Kidney glomerular epithelial cell (primary cell): Measurements from ENCODE around the gene SHISA8.
"Not testable (repeated sequence)": the region's sequence is repeated elsewhere in the genome, so short reads cannot be mapped to it uniquely, and the experiment has no call there.

ENCODE experiments used
- DNase-seq: peaks from one replicate; lab custom pipeline; 2025; lab: John Stamatoyannopoulos, UW

Gene SHISA8

DNA sequence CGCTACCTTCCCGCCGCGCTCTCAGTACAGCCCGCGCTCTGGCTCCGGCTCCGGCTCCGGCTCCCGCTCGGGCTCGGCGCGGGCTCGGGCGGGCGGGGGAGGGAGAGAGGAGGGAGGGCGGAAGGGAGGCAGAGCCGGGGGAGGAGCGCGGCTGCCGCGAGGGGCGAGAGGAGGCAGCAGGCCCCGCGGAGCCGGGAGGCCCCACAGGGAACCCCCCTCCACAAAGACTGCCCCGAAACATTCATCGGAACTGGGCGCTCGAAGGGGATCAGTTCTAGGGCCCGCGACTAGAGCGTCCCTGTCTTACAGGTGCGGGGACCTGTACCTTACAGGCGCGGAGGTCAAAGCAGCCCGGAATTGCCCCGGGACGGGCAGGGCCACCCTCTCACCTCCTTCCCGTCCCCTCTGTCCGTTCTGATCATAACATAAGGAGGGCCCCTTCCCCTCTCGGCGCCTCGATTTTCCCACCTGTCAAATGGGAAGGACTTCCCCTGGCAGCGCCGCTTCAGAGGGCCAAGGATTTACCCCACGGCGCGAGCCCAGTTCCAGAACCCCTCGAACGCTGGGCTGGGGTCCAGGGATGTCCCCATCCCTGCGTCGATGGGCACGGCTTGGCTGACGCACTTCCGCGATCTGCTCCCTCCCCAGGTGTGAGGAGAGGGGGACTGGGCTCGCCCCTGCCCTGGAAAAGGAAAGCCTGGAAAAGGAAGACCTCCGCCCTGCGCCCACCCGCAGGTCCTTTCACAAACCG, at the start of gene SHISA8:
Gene SHISA8 (minus strand): TSS at position 40 of the 751 bp plus-strand sequence. CDS start 407 bp downstream, outside the sequence.
- no peak for DNase-seq

DNA sequence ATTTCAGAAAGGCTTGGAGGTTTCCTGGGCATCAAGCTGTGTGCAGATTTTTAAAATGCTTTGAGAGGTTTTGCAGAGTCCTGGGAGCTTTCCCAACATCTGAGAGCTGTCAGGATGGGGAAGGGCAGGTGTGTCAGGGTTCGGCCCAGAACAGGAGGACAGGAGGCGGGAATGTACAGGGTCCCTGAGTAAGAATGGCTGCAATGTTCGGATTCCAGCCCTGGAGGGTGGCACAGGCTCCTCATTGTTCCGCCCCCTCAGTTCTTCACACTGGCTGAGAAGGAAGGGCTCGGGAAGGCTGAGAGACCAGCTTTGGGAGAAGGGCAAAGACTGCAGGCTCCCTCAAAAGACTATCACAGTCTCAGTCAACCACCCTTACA, 49.2 kb upstream of the SHISA8 start:
- DNase-seq = no peak

DNA sequence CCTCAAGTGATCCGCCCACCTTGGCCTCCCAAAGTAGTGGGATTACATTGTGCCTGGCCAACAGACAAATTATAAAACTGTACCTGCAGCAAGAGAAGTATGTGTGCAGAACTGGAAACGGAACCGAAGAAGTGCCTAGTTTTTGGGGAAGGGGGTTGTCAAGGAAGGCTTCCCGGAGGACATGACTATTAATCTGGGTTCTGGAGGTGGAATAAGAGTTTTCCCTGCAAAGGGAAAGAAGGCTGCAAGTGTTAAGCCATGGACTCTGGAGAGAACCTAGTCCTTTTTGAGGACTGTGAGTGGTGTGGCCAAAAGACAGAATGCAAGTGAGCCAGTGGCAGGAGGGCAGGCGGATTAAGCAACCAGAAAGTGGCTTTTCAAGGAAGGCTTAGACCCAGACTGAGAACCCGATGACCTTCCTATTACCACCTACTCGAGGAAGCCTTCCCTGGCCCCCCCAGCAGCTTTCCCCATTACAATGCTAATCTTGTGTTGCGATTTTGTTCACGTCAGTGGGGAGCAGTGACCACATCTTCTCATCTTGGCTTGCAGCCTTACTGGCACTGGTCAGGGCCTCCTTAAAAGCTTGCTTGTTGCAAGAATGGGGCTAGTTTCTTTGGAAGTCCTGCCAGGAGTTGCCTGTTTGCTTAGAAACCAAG, 48.7 kb upstream of the SHISA8 start:
- DNase-seq = no peak

DNA sequence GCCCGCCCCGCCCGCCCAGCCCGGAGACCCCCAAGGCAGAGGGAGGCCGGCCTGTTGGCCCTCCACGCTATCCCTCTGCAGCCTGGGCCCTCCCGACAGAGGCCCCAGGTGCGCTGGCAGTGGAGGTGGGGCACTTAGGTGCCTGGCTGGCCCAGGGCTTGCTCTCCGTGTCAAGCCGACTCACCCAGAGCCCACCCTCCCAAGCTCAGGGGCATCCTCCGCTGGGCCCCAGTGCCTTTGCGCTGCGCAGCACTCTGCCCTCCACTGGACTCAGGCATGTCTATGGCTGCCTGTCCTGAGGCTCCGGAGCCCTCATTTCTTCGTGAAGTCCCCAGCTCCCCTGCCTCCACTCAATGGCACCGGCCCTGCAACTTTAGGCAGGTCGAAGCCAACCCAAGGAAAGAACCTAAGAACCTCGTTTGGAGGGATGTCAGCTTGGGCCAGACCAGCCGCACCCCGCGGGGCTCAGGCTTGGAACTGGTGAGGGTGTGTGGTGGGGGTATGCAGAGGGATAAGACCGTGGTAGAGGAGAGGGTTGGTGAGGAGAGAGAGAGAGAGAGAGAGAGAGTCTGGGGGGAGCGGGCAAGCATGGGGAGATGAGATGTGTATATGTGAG, 43.2 kb upstream of the SHISA8 start:
- DNase-seq = no peak

DNA sequence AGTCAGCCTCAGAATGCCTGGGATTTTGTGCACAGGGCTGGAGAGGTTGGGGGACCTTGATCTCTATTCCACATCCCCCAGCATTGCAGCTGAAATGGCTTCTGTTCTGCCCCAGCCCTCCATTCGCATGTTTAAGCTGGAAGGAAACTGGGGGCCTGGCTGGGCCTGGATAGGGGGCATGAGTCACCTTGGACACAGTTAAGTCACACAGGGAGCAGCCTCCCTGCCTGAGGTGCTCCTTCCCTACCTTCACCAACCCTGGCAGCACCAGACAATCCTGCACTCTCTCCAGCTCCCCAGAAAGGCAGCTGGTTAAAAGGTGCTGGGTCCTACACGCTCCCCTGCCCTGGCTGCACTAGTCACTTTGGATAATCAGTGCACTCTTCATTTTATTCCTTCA, 37.8 kb upstream of the SHISA8 start:
- DNase-seq = no peak

DNA sequence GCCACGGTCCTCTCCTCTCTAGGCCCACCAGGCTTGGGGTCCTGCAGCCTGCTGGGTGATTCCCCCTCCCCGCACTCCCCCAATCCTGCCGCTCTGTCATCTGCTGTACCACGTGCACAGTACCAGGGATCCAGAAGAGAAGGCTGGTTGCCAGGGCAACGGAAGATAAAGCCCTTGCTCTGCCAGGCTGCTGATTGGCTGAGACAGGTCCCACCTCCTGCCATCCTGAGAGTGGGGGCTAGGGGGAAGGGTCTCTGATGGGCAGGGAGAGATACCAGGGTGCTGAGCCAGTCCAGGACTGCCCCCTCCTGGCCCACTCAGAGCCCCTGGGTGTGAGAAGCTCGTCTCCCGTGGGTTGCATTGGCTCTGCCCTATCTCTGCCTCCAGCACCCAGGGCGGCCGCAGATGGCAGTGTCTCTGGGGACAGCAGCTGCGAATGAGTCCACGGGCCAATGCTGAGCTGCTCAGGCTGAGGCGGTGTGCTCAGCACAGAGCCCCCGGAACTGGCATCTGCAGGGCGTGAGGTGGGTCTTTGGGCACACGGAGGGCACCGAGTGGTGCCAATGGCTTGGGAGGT, 37.1 kb upstream of the SHISA8 start, which contains the start of gene SMIM45:
Gene SMIM45 (plus strand): TSS at position 253 of the 577 bp plus-strand sequence.
- DNase-seq = no peak

DNA sequence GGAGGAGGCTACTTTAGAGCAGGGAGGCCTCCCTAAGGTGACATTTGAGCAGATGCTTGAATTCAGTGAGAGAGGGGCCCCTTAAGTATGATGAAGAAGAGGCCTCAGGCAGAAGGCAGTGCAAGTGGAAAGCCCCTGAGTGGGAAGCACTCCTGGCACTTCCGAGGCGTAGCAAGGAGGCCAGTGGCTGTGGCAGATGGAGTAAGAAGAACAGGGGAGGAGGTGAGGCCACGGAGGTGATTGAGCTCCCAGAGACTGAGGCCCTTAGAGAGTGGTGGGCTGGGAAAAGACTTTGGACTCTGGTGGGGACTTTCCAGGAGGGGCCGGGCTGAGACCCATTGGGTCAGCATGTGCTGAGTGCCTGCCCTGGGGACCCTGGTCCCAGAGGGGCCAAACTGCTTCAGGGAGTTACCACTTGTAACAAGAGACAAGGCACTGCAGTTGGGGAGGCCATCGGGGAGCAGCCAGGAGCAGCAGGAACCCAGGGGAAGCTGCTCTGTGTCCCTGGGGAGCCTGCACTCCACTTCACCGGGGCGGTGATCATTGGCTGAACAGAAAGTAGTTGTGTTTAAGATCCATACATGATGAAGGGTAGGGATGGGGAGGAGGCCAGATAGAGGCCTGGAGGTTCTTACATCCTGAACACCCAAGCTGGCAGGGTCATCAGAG, 34.6 kb upstream of the SHISA8 start:
- DNase-seq = no peak

DNA sequence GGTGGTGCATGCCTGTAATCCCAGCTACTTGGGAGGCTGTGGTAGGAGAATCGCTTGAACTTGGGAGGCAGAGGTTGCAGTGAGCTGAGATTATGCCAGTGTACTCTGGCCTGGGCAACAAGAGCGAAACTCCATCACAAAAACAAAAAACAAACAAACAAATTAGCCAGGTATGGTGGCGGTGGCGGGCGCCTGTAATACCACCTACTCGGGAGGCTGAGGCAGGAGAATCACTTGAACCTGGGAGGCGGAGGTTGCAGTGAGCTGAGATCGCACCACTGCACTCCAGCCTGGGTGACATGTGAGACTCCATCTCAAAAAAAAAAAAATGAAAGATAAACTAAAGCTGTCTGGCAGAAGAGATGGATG, 34.0 kb upstream of the SHISA8 start:
- DNase-seq = not testable (repeated sequence)

DNA sequence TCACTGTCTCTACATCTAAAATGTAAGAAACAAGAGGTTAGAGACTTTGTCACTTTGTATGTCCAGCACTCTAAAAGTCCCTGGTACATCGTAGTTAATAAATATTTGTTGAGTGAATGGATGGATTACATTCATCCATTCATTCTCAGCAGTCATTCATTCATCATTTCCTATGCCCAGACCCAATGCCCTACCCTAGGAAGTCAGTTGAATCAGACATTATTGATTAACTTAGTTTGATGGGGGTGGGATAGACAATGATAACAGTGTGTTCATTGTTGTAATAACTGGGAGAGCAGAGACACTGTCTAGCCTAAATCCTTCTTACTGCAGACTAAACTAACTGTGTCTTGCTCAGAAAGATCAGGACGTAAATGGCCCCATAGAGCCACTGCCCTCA, 33.3 kb upstream of the SHISA8 start:
- no peak for DNase-seq

DNA sequence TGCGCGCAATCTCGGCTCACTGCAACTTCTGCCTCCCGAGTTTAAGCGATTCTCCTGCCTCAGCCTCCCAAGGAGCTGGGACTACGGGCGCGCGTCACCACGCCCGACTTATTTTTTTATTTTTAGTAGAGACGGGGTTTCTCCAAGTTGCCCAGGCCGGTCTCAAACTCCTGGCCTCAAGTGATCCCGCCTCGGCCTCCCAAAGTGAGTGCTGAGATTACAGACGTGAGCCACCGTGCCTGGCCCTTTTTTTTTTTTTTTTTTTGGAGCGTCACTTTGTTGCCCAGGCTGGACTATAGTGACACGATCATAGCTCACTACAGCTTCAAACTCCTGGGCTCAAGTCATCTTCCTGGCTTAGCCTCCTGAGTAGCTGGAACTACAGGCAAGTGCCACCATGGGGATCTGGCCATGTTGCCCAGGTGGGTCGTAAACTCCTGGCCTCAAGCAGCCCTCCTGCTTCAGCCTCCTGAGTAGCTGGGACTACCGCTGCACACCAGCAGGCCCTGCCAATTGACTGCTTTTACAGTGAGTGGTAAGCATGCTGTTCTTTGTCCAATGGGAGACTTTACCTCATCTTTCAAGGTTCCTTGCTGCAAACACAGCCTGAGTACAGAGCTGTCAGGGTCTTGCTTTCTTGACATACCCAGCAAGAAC, 32.7 kb upstream of the SHISA8 start:
- no peak for DNase-seq

DNA sequence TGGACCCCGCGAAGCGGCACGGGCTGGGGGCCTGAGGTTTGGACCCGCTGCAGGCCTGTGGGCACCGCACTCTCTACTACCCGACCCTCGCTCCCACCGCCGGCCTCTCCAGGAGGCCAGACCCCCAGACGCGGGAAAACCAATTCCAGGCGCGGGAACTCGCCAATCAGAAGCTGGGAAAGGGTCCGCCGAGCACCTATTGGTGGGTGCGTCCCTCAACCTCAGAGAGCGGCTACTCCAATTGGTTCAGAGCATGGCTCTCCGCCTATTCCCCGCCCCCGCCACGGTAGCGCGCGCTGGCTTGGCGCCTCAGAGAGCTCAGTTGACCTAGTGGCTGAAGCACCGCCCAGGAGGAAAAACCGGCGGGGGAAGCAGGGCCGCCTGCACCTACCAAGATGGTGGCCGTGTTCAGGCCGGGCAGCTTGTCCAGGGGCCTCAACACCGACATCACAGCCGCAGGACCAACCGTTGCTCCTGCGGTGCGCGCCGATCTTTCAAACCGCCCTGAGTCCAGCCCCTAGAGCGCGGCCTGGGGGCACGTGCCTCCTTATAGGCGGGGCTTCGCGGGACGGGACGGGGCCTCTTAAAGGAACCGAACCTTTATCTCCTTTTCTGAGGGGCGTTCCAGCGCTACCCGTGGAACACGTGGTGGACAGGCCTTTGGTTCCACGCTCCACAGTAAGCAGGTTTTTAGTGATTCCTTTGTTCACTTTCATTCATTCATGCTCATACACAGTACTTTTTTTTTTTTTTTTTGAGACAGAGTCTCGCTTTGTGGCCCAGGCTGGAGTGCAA, 32.0 kb upstream of the SHISA8 start, which contains the start of gene CENPM:
Gene CENPM (minus strand): TSS at position 524 of the 795 bp plus-strand sequence. CDS start 76 bp downstream, at position 448.
- peak; percentile 89 for DNase-seq

DNA sequence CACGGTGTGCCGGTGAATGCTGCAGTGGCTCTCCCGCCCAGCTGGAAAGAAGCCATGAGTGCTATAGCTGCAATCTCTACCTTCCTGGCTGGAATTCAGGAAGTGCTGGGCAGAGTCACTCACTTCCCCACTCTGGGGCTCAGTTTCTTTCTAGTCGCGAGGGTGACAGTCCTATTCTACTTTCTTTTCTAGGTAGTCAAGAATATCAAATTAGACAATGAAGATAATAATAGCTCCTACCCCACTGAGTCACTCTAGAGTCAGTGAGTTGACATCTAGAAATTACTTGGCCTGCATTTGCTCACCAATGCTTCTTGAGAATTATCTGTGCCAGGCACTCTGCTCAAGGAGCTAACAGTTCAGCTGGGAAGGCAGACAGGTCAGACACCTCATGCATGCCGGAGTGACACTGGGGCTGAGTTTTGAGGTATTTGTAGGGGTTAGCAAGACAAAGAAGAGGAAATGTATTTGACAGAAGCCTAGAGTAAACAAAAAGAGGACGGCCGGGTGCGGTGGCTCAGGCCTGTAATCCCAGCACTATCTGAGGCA, 28.9 kb upstream of the SHISA8 start:
- no peak for DNase-seq

DNA sequence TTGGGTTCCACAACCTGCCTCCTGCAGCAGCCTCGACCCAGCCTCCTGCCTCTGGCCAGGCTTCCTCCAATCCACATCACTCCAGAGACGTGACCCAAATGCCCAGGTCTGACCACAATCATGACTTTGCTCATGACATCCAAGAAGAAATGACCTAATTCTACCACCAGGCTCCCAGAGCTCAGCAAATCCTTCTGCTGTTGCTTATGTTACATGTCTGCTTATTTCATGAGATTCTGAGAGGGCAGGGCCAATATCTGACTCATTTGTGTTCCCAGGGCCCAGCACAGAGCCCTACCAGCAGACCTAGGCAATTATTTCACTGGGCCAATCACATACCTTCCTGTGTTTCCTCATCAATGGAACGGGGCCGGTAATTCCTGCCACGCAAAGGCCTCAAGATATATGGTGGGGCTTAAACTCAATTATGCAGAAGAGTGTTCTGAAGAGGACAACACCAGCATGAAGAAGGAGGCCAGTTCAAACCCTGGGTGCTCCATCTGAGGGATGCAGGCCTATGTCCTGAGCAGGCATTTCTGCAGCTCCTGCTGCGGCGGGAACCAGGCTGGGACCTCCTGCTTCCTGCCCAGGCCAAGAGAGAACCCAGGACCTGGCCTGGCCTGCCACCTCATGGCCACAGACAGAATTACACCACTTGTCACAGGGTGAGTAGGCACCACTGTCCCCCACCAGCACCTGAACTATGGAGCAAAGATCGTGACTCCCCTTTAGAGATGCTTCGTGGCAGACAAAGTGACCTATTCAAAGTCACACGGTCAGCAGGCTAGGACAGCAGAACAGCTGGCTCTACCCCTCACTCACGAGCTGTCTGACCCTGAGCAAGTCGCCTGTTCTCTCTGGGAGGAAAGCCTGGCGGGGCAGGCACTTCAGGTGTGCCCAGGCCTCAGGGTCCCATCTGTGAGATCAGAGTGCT, 26.2 kb upstream of the SHISA8 start:
- peak; percentile 40 for DNase-seq

DNA sequence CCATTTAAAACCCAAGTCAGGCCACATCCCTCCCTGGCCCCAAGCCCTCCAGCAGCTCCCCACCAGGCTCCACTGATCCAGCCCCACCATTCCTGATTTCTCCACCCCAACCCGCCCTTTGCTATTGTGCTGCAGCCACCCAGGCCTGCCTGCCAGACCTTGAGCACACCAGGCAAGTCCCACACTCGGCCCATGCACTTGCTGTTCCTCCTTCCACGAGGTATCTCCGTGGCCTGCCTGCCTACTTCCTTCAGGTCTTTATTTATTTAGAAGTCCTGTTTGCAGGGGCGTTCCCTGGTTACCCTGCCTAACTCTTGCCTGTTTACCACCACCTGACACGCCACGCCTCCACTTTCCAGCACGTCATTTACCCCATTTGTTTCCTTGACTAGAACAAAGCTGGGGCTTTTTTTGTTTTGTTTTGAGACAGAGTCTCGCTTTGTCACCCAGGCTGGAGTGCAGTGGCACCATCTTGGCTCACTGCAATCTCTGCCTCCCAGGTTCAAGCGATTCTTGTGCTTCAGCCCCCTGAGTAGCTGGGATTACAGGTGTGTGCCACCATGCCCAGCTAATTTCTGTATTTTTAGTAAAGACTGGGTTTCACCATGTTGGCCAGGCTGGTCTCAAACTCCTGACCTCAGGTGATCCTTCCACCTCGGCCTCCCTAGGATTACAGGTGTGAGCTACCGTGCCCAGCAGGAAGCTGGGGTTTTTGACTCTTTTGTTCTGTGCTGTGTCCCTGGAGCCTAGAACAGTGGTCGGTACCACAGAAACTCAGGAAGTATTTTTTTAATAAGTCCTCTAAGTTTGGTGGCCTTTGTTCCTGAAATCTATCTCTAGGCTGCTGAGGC, 25.3 kb upstream of the SHISA8 start:
- DNase-seq = no peak

DNA sequence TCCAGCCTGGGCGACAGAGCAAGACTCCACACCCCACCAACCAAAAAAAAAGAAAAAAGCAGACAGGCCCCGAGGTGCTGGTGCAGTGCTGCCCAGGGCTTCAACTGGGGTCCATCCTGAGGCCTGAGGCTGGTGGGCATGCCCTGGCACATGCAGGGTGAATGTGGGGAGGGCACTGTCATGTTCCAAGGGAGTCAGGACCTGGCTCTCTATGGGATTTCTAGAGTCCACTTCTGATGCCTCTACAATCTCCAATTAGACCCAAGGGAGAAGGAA, 22.0 kb upstream of the SHISA8 start:
- DNase-seq = no peak

DNA sequence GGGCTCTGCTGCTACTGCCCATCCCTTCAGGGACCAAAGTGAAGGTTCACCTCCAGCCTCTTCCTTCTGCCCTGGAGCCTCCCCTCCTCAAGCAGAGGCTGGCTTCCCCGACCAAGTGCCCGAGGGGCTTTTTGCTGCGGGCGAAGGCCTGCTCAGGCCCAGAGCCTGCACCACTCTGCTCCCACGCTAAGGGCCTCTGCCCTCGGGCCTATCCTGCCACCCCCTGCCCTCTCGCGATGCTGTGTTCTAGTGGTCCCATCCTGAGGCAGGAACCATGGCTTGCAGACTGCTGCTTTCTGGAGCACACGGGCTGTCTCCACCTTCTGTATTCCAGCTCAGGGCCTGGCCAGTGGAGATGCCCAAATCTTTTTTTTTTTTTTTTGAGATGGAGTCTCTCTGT, 20.6 kb upstream of the SHISA8 start:
- no peak for DNase-seq

DNA sequence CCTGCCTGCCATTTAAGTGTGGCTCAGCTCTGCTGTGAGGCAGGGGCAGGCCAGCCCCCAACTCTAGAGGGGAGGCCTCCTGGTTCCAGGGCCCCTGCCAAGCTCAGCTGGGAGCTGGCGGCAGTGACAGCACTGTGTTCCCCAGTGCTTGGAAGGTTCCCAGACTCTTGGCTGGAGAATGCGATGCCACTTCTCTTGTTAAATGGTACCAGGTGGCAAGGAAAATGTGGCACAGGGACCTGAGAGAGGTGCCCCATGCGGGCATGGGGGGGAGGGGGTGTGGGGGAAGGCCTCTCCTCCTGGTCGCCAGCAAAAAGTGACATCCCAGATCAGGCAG, 20.1 kb upstream of the SHISA8 start:
- DNase-seq = no peak

DNA sequence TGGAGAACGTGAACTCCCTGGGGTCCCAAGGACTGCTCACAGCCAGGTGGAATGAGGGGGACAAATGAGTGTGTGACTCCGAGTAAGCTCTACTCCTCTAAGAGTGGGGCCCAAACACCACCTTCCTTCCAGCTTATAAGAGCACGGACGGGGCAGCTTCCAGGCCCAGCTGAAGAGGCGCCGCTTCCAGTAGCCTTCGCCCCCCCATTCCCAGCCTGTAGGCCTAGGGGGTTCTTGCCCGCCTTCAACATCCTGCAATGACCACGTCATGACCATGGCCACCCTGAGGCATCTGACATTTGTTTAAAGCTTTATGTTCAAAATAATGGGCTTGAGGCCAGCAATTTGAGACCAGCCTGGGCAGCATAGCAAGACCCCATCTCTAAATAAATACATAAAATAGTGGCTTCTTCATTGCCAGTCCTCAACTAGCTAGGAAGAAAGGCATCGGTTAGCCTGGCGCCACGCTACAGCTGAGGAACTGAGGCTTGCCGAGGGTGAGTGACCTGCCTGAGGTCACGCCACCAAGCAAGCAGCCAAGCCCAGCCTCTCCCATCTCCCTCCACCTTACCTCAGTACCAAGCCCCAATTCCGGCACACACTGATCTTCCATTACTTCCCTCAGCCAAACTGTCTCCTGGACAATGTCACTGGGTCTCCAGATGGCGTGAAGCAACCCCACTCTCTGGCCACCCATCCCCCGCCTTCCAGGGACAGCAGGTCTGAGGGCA, 19.6 kb upstream of the SHISA8 start:
- DNase-seq = no peak
